PC-3 (cell line): ENCODE data around the gene NES. TPM values are rescaled to one million over a fixed set of nuclear protein-coding genes. Genes with fewer than 3 reads are reported as not detected.

Experiments
- ATAC-seq: fragments of 200-7000 bp; cut with Tn5 transposase; 2 replicates; pipeline ENCODE4 v1.9.1; 2020; ENCODE audit warnings: mild to moderate bottlenecking, moderate library complexity
- BruUV-seq: library from RNA; stranded (reverse); fragments of 400-500 nt; replicated peaks from 2 replicates; lab custom pipeline; 2021; lab: Mats Ljungman, UMichigan
- CTCF ChIA-PET: fragments of 300-600 bp; sonication (Branson Sonifier 250); formaldehyde crosslinking; loops from one replicate; lab custom pipeline; 2022; ENCODE audit warnings: antibody characterized with exemption; lab: Charles Lee
- POLR2A ChIA-PET: fragments of 300-600 bp; sonication (Branson Sonifier 250); formaldehyde crosslinking; loops from one replicate; lab custom pipeline; 2022; ENCODE audit warnings: antibody characterized with exemption; ENCODE audit not compliant: unreplicated experiment; lab: Charles Lee
- DNase-seq: peaks from one replicate; pipeline ENCODE4 v3.0.0-alpha.2; 2015
- H2AFZ ChIP-seq: fragments of 300-600 bp; sonication (generic); 2 replicates; pipeline ENCODE4 v1.6.0; 2016; ENCODE audit warnings: antibody characterized with exemption, low read length
- H3F3A ChIP-seq: fragments of 300-600 bp; sonication (generic); one replicate; pipeline ENCODE4 v1.6.0; 2017; ENCODE audit warnings: antibody characterized with exemption, low read length, control low read depth, mild to moderate bottlenecking; ENCODE audit not compliant: unreplicated experiment
- H3K27ac ChIP-seq: fragments of 300-600 bp; sonication (generic); 2 replicates; pipeline ENCODE4 v1.5.1; 2016; ENCODE audit warnings: mild to moderate bottlenecking, low read length
- H3K27me3 ChIP-seq: fragments of 300-600 bp; sonication (generic); 2 replicates; pipeline ENCODE4 v1.6.1; 2016; ENCODE audit warnings: low read length, mixed read lengths
- H3K36me3 ChIP-seq: fragments of 300-600 bp; sonication (generic); 2 replicates; pipeline ENCODE4 v1.6.1; 2016; ENCODE audit warnings: low read depth, mixed run types, low read length, mixed read lengths
- H3K4me1 ChIP-seq: fragments of 300-600 bp; sonication (generic); 2 replicates; pipeline ENCODE4 v1.5.1; 2016; ENCODE audit warnings: low read length; ENCODE audit not compliant: insufficient read depth
- H3K4me2 ChIP-seq: fragments of 300-600 bp; sonication (generic); 2 replicates; pipeline ENCODE4 v1.6.0; 2016; ENCODE audit warnings: low read length
- H3K4me3 ChIP-seq: fragments of 300-600 bp; sonication (generic); 2 replicates; pipeline ENCODE4 v1.5.1; 2016; ENCODE audit warnings: mild to moderate bottlenecking, low read length, mixed read lengths
- H3K79me2 ChIP-seq: fragments of 300-600 bp; sonication (generic); 2 replicates; pipeline ENCODE4 v1.6.1; 2017; ENCODE audit warnings: low read length, mixed read lengths
- H3K9ac ChIP-seq: fragments of 300-600 bp; sonication (generic); 2 replicates; pipeline ENCODE4 v1.6.0; 2016; ENCODE audit warnings: mild to moderate bottlenecking, low read length
- H3K9me2 ChIP-seq: fragments of 300-600 bp; sonication (generic); replicated peaks from 2 replicates; pipeline ENCODE4 v1.6.1; 2016; ENCODE audit warnings: mixed run types, low read length, mixed read lengths
- H3K9me3 ChIP-seq: fragments of 300-600 bp; sonication (generic); 2 replicates; pipeline ENCODE4 v1.6.1; 2016; ENCODE audit warnings: low read length, mixed read lengths
- H4K20me1 ChIP-seq: fragments of 300-600 bp; sonication (generic); 2 replicates; pipeline ENCODE4 v1.6.1; 2016; ENCODE audit warnings: low read length, mixed read lengths
- EZH2 ChIP-seq: fragments of 300-600 bp; sonication (generic); IDR thresholded peaks from one replicate; pipeline ENCODE4 v1.6.1; 2017; ENCODE audit warnings: antibody characterized with exemption, mild to moderate bottlenecking, low read length; ENCODE audit not compliant: unreplicated experiment
- EZH2phosphoT487 ChIP-seq: fragments of 300-600 bp; sonication (generic); IDR thresholded peaks from 2 replicates; pipeline ENCODE4 v1.6.1; 2018; ENCODE audit warnings: mild to moderate bottlenecking, antibody characterized with exemption, low read length, borderline replicate concordance
- intact Hi-C: fragments of 100-400 bp; cut with micrococcal nuclease; formaldehyde crosslinking; loops from 2 replicates; pipeline ENCODE4 v1.9.0; 2023
- total RNA-seq: library from RNA; depleted of rRNA; stranded (reverse); fragments of >200 nt; gene quantifications from 2 replicates; pipeline ENCODE4 v1.2.3, GENCODE V29; 2014
- TF ChIP-seq, protein P1 (sequence below): fragments of 300-600 bp; sonication (generic); conservative IDR thresholded peaks from 2 replicates; pipeline ENCODE4 v1.5.1; 2017; ENCODE audit warnings: antibody characterized with exemption, low read depth, mild to moderate bottlenecking, low read length

The NES gene
- total RNA-seq, 1 experiment from 2014 or later = 58.2 TPM

DNA sequence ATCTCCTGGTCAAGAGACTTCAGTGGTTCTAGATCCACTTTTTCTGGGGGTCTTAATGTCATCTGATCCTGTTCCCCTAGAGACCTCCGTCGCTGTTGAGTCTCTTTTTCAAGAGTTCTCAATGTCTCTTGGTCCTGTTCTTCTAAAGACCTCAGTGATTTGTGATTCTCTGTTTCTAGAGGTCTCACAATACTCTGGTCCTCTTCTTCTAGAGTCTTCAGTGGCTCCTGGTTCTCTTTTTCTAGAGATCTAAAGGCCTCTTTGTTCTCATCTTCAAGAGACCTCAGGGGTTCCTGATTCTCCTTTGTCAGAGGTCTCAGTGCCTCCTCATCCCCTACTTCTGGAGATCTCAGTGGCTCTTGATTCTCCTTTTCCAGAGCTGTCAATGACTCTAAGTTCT lies 5.4 kb downstream of the NES start:
- H3K27ac ChIP-seq = no peak overlapping the region
- H3K36me3 ChIP-seq = 0 out of 2 replicates have a peak, but pooled peaks cover 3% of the 10 kb centered on the region
- BruUV-seq = no TSS peak
- H3K4me2 ChIP-seq = no peak overlapping the region
- intact Hi-C loops = no loop called here
- DNase-seq (no peak), ATAC-seq (no peak)
- H3K4me1 ChIP-seq = peaks cover 17% of the 10 kb centered on the region
- H3F3A ChIP-seq = no peaks in the 10 kb centered on the region
- no peak for TF ChIP-seq EZH2phosphoT487
- no peak for TF ChIP-seq EZH2
- no peaks in the 10 kb centered on the region for H3K9me2 ChIP-seq
- H3K9me3 ChIP-seq = no peaks in the 10 kb centered on the region
- H3K4me3 ChIP-seq = no peak overlapping the region
- H3K9ac ChIP-seq = no peak overlapping the region
- peaks cover 17% of the 10 kb centered on the region for H3K79me2 ChIP-seq
- no peak overlapping the region for H2AFZ ChIP-seq
- CTCF ChIA-PET = no interaction called here
- H3K27me3 ChIP-seq = no peaks in the 10 kb centered on the region
- POLR2A ChIA-PET = no interaction called here
- H4K20me1 ChIP-seq = no peaks in the 10 kb centered on the region

DNA sequence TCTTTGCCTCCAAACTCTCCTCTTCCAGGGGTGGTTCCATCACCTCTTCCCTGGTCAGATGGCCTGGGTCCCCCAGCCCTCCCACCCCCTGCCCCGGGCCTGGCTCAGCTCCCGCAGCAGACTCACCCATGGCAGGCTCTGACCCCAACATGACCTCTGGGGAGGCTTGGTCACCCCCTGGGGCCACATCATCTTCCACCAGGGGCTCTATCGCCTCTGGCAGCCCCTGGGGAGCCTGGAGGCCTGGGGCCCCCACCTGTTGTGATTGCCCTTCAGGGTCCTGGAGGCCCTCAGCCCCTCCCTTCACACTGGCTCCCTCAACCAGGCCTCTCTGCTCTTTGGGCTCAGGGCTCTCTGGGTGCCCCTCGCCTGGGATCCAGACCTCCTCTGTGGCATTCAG lies 6.4 kb downstream of the NES start:
- DNase-seq (no peak), ATAC-seq (no peak)
- TF ChIP-seq, protein P1, sequence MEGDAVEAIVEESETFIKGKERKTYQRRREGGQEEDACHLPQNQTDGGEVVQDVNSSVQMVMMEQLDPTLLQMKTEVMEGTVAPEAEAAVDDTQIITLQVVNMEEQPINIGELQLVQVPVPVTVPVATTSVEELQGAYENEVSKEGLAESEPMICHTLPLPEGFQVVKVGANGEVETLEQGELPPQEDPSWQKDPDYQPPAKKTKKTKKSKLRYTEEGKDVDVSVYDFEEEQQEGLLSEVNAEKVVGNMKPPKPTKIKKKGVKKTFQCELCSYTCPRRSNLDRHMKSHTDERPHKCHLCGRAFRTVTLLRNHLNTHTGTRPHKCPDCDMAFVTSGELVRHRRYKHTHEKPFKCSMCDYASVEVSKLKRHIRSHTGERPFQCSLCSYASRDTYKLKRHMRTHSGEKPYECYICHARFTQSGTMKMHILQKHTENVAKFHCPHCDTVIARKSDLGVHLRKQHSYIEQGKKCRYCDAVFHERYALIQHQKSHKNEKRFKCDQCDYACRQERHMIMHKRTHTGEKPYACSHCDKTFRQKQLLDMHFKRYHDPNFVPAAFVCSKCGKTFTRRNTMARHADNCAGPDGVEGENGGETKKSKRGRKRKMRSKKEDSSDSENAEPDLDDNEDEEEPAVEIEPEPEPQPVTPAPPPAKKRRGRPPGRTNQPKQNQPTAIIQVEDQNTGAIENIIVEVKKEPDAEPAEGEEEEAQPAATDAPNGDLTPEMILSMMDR = no peak
- TF ChIP-seq EZH2phosphoT487 (no peak), EZH2 (no peak)
- no peak overlapping the region for H3K9ac ChIP-seq
- peaks cover 7% of the 10 kb centered on the region; the same call in 1 of the 2 replicates for H3K4me1 ChIP-seq
- H3K36me3 ChIP-seq = 0 out of 2 replicates have a peak, but pooled peaks cover 3% of the 10 kb centered on the region
- H3K79me2 ChIP-seq = peaks cover 7% of the 10 kb centered on the region
- no peak overlapping the region for H3K27ac ChIP-seq
- ChIA-PET POLR2A (no interaction called here), CTCF (no interaction called here)
- intact Hi-C loops = no loop called here
- H3K4me3 ChIP-seq = no peak overlapping the region
- no peaks in the 10 kb centered on the region for H4K20me1 ChIP-seq
- H3K27me3 ChIP-seq = no peaks in the 10 kb centered on the region
- no peak overlapping the region for H2AFZ ChIP-seq
- no peaks in the 10 kb centered on the region for H3K9me2 ChIP-seq
- no peak overlapping the region for H3K4me2 ChIP-seq
- BruUV-seq = no TSS peak
- no peaks in the 10 kb centered on the region for H3F3A ChIP-seq
- H3K9me3 ChIP-seq = no peaks in the 10 kb centered on the region

DNA sequence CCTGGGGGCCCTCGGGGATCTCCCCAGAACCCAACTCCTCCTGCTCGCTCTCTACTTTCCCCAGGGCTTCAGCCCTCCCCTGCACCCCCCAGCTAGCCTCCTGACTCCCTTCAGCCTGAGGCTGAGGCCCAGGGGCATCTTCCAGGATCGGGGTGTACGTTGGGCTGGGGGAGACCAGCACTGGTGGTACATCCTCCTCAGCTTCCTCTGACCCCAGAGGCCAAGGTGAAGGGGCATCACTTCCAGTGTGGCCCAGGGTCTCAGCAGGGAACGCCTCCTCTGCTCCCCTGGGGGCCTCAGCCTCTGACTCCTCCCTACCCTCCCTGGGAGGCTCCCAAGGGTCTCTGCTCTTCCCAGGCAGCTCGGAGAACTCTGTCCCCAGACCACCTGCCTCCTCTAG lies 6.8 kb downstream of the NES start:
- H4K20me1 ChIP-seq = no peaks in the 10 kb centered on the region
- H3K4me3 ChIP-seq = no peak overlapping the region
- BruUV-seq = no TSS peak
- POLR2A ChIA-PET = interaction anchor here (0.6 kb wide), 1 partner anchor 90 kb away, joined by 17 read pairs; no protein-coding TSS in a partner anchor
- DNase-seq = no peak
- H3F3A ChIP-seq = no peaks in the 10 kb centered on the region
- TF ChIP-seq EZH2phosphoT487 (no peak), EZH2 (no peak)
- TF ChIP-seq, protein P1 = no peak
- intact Hi-C loops = no loop called here
- peaks cover 3% of the 10 kb centered on the region for H3K79me2 ChIP-seq
- H2AFZ ChIP-seq = no peak overlapping the region
- H3K9me2 ChIP-seq = no peaks in the 10 kb centered on the region
- no peaks in the 10 kb centered on the region for H3K9me3 ChIP-seq
- CTCF ChIA-PET = no interaction called here
- 0 out of 2 replicates have a peak, but pooled peaks cover 3% of the 10 kb centered on the region for H3K4me1 ChIP-seq
- H3K9ac ChIP-seq = no peak overlapping the region
- no peak for ATAC-seq
- H3K4me2 ChIP-seq = no peak overlapping the region
- H3K27ac ChIP-seq = no peak overlapping the region
- H3K27me3 ChIP-seq = no peaks in the 10 kb centered on the region
- 0 out of 2 replicates have a peak, but pooled peaks cover 3% of the 10 kb centered on the region for H3K36me3 ChIP-seq
